ENCODE measurements around the gene CD247. TPM values are rescaled to one million over a fixed set of nuclear protein-coding genes. Genes with fewer than 3 reads are reported as not detected.

Gene CD247
- total and polyA plus RNA-seq, 9 of the 15 experiments (the other 6 are each of a cell fraction or from before 2014, with no cell fraction given): 0.08 to 0.42 (median 0.28) TPM; not detected in 5

DNA sequence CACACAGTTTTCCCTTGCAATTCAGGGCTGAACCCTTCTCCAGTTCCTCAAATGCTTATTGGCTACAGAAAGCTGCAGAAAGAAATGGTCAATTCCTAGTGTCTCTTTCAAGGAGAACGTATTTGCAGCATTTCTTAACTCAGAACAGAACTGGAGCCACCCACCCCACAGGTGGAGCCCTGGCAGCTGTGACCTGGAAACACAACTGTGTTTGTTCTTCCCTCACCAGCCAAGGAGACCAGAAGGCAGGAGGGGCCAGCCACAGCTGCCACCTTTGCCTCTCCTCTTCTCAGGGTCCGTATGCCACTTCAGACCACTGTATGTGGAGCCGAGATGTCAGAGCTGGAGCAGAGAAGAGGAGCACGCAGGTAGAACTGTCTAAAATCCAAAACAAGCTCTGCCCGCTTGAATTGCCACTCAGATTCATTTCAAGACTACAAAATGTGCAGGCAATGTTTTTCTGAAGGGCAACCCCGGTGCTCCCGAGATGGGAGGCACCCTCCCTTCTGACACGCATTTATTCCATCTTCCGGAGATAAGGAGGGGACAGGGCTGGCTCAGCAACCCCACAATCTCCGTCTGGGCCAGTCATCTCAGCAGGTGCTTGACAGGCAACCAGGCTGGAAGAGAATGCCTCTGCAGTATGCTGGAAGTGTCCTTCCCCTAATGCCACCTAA, 16.7 kb downstream of the CD247 start:
- BruUV-seq (replicated peaks): no TSS peak
- peaks cover 69 to 75% of the 10 kb centered on the region in 2 experiments for H3K27me3 ChIP-seq (ENCODE audit: control insufficient read depth in 2 of 2, insufficient read depth in 2 of 2, low read length in 2 of 2)
- WGBS (ENCODE audit: insufficient coverage, low coverage, missing lambda C conversion rate): 4% methylated on average over 10 of the region's 10 CpGs
- ChIA-PET CTCF (ENCODE audit: low intra/inter-chr PET ratio) (no interaction called here), POLR2A (interaction anchor here (0.8 to 1.1 kb wide), 2 partner anchors 16 to 32 kb away, joined by 4 to 6 read pairs; no protein-coding TSS in a partner anchor)
- no peak overlapping the region for H3K9ac ChIP-seq (ENCODE audit: insufficient read depth in 1 of 2, low read depth in 2 of 2, low read length in 2 of 2)
- no peak overlapping the region for H2AFZ ChIP-seq (ENCODE audit: low read depth, low read length)
- FAIRE-seq: no peak
- peak in 1 of 4 experiments; percentile 22 for DNase-seq (ENCODE audit: extremely low read depth in 1 of 4, low spot score in 3 of 4)
- no peaks in the 10 kb centered on the region for H3K9me3 ChIP-seq (replicated peaks; ENCODE audit: control insufficient read depth, insufficient read depth, low read depth, low read length)
- H3K79me2 ChIP-seq (ENCODE audit: control insufficient read depth, insufficient read depth, low read length): no peaks in the 10 kb centered on the region
- ATAC-seq: peak; percentile 66
- no peak overlapping the region for H3K4me2 ChIP-seq (ENCODE audit: insufficient read depth, low read length)
- in situ Hi-C loops (cut with MboI): no loop called here
- peaks cover 3% of the 10 kb centered on the region for H3K9me1 ChIP-seq (ENCODE audit: control insufficient read depth, insufficient read depth, low read length)
- H3K4me3 ChIP-seq: no peak overlapping the region
- H3K27ac ChIP-seq (ENCODE audit: extremely low read depth, low read depth, low read length): no peak overlapping the region
- H3K4me1 ChIP-seq (replicated peaks in 1 of 2; ENCODE audit: control insufficient read depth in 2 of 2, insufficient read depth in 2 of 2, low read length in 2 of 2): peaks cover 0 to 6% of the 10 kb centered on the region in 2 experiments; a peak in 1 of 5 replicates
- H3K36me3 ChIP-seq (ENCODE audit: control insufficient read depth, insufficient read depth, low read length): no peaks in the 10 kb centered on the region
- no peaks in the 10 kb centered on the region for H4K20me1 ChIP-seq (replicated peaks; ENCODE audit: control insufficient read depth, insufficient read depth, low read length)
- intact Hi-C loops (cut with micrococcal nuclease): no loop called here
- no peak for TF ChIP-seq ZNF239 (CRISPR knock-in tag; IDR thresholded peaks at IDR 0.05)
- TF ChIP-seq HEY1 (CRISPR knock-in tag; IDR thresholded peaks at IDR 0.05; ENCODE audit: borderline replicate concordance): no peak
- TF ChIP-seq EGR1 (conservative IDR thresholded peaks at IDR 0.05): no peak
- peak in 1 of 2 experiments; percentile 75; a peak in 2 of 4 replicates for TF ChIP-seq RCOR1 (IDR thresholded peaks at IDR 0.05; ENCODE audit: borderline replicate concordance in 1 of 2, low read depth in 2 of 2, low read length in 2 of 2)
- TF ChIP-seq NR3C1 (CRISPR knock-in tag; IDR thresholded peaks at IDR 0.05): no peak
- no peak for TF ChIP-seq EP400 (IDR thresholded peaks at IDR 0.05)
- TF ChIP-seq ZFX (CRISPR knock-in tag; IDR thresholded peaks at IDR 0.05): no peak
- TF ChIP-seq CCAR2 (IDR thresholded peaks at IDR 0.05; ENCODE audit: low read depth, low read length): no peak
- no peak for TF ChIP-seq ZNF121 (CRISPR knock-in tag; conservative IDR thresholded peaks at IDR 0.05)
- no peak for TF ChIP-seq ZNF407 (IDR thresholded peaks at IDR 0.05; ENCODE audit: low read depth)
- TF ChIP-seq CTBP1 (IDR thresholded peaks at IDR 0.05; ENCODE audit: borderline replicate concordance): 0 out of 2 replicates have a peak, but pooled peaks have one; percentile 21
- TF ChIP-seq, protein P1, sequence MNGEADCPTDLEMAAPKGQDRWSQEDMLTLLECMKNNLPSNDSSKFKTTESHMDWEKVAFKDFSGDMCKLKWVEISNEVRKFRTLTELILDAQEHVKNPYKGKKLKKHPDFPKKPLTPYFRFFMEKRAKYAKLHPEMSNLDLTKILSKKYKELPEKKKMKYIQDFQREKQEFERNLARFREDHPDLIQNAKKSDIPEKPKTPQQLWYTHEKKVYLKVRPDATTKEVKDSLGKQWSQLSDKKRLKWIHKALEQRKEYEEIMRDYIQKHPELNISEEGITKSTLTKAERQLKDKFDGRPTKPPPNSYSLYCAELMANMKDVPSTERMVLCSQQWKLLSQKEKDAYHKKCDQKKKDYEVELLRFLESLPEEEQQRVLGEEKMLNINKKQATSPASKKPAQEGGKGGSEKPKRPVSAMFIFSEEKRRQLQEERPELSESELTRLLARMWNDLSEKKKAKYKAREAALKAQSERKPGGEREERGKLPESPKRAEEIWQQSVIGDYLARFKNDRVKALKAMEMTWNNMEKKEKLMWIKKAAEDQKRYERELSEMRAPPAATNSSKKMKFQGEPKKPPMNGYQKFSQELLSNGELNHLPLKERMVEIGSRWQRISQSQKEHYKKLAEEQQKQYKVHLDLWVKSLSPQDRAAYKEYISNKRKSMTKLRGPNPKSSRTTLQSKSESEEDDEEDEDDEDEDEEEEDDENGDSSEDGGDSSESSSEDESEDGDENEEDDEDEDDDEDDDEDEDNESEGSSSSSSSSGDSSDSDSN (IDR thresholded peaks at IDR 0.05; ENCODE audit: borderline replicate concordance in 1 of 2, low read depth in 2 of 2, low read length in 2 of 2): 0 out of 4 replicates have a peak, but pooled peaks of 1 of the 2 experiments have one; percentile 36
